AG08395 (cell line): ENCODE measurements around the gene GRIN2A.

Source experiments
- DNase-seq: peaks from one replicate; pipeline ENCODE4 v3.0.0; 2012; ENCODE audit warnings: mixed read lengths, low spot score

Gene GRIN2A

DNA sequence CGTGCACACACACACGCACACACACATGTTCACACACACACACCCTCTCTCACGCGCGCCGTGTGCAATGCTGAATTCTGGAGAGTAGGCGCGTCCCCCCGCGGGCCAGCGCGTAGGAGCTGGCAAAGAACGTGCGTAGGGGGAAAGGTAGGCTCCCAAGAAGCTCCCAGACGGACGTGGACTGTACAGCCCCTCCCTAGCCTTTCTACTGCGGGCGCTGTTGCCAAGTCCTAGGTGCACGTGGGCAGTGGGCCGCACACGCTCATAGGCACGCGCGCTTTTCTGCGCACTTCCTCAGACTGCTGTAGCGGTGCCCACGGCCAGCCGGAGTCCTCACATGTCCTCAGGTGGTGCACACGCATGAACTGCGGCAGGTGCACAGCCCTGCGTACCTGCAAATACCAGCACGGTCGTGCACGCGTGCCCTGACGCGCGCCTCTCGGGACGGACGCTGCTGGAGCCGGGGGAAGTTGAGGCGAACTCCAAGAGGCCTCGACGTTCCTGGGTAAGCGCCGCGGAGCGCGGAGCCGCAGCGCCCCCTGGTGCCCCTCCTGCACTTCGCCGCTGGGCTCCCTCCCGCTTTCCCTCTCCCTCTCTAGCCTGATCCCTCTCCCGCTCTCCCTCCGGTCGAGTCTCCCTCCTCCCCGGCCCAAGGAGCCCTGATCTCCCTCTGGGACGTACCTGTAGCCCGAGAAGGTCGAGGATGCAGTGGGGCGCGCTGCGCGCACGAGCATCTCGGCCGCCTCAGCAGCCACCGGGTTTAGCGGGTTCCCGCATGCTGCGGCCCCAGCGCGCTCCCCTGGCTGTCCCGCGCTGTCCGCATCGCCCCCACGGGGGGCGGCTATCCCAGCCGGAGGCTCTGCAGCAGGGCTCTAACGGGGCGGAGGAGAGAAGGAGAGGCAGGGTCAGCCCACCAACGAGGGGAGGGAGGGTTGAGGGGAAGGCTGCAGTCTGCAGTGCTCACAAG is 749 bp downstream of the GRIN2A start:
- peak; percentile 80 for DNase-seq

DNA sequence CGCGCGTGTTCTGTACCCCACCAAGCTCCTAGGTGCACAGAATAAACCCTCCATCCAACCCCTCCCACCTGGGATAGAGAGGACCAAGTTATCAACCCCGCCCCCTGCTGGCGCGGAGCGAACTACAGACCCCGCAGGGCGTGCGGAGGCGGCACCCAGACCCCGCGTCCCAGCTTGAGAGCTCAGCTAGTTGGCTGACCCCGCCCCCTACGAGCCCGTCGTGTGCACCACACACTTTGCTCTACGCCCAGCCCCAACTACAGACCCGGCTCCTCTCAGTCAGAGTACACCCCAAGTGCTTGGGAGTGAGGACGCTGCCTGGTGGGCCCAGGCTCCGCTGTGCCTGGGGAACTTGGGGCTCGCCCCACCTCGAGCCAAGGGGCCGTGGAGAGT is 1.5 kb downstream of the GRIN2A start:
- DNase-seq: no peak

DNA sequence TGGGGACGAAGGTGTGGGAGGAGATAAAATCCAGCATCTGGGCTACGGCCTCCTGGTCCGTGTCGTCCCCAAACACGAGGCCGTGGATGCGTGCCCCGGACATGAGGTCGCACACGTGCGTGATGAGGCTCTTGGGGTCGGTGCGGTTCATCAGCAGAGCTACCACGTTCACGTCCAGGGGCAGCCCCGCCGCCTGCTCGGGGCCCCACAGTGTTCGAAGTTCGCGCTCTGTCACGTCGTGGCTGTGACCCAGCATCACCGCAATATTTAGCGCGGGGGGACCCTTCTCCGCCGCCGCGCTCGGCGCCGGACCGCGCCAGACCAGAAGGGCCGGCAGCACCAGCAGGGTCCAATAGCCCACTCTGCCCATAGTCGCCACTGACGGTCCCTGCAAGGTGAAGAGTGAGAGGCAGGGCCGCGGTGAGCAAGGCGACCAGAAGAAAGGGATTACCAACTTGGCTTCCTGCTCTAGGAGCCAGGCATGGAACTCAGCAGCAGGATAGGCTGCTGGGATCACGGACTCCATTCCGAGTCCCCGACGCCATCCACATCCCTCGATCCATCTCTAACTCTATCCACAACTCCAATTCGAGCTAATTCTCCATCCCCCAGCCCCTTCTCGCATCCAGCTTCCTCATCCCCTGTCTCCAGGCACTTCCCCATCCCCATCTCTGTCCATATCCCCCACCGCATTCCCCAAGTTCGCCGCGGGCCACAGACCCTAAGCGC is 2.0 kb downstream of the GRIN2A start:
- no peak for DNase-seq

DNA sequence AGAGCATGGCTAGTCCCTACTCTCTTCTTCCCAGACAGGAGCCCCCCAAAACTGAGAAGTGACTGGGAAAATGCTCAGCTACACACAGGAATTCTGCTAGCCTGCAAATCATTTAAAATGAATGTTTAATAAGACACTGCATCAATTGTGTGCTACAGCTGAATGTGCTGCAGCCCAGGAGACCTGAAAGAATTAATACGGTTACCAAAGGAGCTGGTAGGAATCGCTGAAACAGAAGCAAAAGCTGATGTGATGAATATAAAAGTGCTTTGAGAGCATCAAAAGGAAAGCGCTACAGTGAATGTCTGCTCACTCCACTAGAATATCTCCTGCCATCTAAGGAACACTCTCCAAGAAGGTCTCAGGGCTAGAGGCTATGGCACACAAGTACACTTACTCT is 3.7 kb downstream of the GRIN2A start:
- no peak for DNase-seq

DNA sequence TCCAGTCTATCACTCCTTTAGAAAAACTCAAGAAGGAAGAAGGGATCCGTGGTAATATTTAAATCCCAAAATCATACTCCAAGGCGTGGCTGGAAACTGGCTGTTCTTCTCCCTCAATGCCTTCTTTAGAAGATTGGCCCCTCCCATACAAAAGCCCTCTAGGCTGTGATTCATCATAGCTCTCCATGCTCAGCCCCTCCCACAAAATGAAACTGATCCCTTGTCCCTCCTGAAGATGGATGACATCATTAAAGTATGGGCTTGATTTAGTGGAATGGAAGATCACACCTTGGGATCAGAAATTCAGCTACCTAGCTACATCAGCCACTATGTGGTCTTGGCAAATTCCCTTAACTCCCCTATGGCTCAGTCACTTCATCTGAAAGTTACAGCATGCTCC is 4.1 kb downstream of the GRIN2A start:
- no peak for DNase-seq

DNA sequence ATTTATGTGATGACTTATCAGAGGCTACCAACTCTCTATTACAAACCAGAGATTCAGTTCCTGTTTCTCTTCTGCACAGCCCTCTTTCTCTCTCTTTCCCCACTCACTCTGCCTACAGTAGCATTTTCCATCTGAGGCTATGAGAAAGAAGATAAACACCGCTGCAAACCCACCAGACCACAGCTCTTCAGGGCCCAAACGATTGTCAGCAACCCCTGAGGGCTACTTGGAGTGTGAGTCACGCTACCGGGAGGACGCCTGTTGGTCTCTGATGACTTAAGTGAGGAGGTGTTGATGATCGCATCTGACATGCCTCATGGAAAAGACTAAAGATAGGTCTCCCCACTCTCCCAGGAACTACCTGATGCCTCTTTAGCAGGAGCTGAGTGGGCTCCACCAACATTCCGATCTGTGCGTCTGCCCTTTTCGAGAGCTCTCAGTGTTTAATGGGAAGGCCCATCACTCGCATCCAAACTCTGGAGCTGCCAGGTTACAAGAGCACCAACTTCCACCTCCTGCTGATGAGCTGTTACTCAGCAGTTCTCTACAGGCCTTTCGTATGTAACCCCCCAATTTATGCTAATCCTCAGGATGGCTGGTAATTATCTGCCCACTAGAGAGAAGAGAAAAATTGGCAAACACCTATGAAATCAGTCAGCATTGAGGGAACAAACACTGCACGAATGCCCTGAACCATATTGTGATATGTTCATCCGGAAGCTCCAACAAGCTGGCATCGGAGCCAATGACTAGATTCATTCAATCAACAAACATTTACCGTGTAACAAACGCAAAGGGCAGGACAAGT is 9.2 kb downstream of the GRIN2A start:
- peak; percentile 36 for DNase-seq

DNA sequence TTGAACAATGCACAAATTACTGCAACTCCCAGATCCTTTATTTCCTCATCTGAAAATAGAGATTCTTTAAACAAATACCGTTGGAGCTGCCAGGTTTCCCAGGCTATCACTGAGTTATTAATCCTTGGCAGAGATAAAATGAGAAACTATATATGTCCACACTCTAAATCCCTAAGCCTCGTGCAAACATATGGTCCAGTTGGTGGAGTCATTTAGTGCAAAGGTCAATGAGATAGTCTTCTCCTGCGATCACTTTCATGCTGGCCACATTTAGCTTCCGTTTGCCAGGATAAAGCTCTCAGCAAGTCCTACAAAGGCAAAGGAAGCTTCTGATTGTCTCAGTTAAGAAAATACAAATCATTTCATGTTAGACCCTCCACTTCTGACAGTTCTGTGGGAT is 11.0 kb downstream of the GRIN2A start:
- no peak for DNase-seq

DNA sequence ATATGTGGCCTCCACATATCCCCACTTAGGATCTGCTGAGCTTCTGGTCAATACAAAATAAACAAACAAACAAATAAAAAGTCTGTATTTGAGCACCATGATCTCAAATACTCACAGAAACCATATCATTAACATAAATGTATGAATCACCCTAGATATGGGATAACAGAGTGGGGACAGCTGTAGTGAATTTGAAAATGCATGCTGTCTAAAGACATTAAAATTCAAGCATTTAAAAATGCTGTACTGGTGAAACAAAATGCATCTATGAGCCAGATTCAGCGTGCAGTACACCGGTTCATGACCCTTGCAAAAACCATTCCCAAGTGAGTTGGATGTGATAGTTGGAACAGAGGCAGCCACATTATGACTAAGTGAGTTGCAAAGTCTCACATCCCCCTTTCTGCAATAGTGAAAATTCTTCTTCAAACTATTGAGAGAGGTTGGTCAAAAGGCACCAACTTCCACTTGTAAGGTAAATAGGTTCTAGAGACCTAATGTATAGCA is 12.3 kb downstream of the GRIN2A start:
- no peak for DNase-seq

DNA sequence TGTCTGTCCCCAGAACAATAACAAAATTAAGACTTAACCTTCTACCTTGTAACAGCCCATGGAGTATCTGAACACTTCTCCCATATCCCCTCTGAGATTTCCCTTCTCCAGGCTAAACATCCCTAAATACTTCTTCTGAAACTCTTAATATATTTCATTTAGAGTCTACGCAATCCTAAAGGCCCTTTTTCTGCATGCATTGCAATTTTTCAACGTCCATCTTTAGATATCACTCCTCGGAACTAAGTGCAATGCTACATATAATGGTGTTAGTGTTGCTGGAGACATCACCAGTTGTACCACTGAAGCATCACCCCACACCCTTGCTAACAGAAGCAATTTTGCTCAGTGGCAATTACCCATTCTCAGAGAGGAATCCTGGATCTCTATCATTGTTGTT is 13.2 kb downstream of the GRIN2A start:
- no peak for DNase-seq

DNA sequence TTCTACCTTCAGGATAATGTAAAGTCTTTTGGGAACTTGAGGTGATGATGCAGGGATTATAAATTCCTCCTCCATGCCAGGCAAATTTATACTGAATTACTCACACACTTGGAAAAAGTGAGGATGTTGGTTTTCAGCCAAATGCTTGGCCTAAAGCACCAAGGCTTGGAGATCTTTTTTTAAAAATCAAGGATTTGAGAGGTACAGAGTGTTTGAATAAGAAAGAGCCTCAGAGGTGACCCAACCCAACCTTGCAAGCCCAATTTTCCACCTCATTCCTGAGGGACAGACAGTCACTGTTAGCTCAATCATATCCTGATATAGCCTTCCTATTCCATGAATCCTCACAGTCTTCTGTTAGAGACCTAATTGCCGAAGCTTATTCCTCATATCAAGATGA is 14.0 kb downstream of the GRIN2A start:
- peak; percentile 51 for DNase-seq

DNA sequence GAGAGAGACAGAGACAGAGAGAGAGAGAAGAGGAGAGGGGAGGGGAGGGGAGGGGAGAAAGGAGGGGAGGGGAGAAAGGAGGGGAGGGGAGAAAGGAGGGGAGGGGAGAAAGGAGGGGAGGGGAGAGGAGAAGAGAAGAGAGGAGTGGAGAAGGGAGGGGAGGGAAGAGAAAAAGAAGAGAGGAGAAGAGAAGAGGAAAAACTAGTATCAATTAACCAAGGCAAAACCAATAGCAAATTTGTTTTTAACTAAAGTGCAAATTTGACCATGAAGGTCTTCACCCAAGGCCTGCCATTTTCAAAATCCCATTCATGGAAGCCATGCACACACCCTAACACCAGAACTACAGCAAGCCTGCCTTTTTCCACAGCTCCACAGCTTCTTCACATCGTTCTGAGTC is 16.6 kb downstream of the GRIN2A start:
- DNase-seq: no peak

DNA sequence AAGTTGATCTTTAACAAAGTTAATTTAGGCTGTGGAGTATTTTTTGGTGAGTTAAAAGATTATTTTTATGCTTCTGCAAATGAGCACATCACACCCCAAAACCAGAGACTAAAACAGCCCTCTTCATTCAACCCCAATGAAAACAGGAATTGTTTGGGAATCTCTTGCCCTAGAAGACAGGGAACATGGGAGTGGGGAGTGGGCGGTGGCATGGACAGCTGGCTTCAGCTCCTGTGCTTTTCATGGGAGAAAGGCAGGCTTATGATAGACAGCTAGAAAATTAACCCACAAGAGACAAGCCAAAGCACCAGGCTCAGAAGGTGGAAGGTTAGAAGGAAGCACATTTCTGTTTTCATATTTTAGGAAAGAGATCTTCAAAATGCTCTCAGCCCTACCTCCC is 19.2 kb downstream of the GRIN2A start:
- DNase-seq: no peak

DNA sequence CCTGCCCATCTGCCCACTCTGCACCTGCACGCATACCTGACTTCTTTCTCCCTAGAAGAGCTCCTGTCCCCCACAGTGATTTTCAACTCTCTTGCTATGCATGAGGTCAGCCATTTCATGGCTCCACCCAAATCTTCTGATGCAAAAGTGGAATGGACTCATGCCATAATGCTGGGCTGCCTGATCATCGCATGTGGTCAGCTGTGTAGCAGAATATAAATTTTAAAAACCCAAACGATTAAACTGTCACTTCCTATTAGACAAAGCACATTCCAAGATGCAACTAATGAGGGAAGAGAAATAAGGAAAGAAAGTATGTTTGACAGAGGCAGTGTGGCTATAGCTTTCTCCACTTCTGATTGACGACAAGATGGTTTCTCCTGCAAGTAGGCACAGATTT is 26.1 kb downstream of the GRIN2A start:
- DNase-seq: peak; percentile 56

DNA sequence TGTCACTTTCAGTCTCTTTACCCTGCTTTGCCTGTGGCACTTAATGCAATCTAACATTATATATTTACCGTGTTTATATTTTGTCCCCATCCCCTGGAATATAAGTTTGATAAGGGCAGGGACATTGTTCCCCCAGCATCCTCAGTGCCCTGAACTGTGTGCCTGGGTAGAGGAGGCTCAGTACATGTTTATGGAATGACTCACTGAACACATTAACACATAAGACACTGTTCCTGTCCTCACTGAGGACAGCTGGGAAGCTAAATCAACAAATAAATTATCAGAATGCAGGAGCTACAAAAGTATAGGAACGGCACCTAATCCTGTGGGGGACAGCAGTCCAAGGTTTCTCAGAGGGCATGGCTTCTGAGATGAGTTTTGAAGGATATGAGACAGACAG is 27.8 kb downstream of the GRIN2A start:
- no peak for DNase-seq

DNA sequence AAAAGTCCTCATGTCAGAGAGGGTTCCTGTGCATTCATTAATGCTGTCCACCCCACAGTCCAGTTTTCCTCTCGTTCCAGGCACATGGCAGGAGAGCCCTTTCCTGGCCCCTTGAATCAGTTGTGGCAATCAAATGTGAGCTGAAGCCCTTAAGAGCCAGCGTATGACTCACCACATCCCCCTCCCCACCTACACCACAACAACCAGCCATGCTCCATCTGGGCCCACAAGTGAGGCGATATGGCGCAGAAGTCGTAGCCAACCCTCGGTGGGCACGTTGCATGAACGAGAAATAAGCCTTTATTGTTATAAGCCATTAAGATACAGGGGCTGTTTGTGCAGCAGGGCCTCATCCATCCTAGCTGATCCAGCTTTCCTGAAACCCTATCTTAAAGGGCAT is 28.2 kb downstream of the GRIN2A start:
- no peak for DNase-seq

DNA sequence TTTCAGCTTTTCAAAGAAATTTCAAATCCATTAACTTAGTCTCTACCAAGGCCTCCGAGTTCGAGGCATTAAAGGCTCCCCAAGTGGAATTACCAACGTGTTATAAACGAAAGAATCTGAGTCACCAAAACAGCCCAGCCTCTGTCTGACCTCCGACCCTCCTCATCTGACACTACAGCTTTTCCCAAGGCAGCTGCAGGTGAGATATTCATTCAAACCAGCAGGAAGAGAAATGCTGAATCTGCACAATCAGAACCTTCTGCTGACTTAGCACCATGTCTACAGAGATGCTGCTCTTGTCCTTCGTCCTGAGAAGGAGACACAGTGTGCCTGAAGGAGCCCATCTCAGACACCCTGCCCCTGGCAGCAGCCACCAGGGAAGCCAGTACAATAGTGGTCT is 30.5 kb downstream of the GRIN2A start:
- no peak for DNase-seq

DNA sequence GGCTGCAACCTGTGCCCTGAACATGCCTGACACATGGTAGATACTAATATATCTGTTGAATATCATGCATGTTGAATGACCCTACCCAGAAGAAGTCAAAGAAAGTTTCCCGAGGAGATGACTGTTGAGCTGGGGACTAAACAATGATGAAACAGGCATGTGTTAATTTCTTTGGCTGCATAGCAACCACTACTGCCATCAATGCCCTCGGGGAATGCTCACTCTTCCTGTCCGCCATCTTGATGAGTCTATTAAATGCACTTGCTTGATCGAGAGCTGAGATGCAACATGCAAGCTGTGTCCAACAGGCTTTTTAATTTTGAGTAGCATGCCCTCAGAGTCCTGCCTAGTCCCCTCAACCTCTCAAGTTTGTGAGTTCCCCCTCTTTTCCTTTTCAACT is 31.3 kb downstream of the GRIN2A start:
- no peak for DNase-seq

DNA sequence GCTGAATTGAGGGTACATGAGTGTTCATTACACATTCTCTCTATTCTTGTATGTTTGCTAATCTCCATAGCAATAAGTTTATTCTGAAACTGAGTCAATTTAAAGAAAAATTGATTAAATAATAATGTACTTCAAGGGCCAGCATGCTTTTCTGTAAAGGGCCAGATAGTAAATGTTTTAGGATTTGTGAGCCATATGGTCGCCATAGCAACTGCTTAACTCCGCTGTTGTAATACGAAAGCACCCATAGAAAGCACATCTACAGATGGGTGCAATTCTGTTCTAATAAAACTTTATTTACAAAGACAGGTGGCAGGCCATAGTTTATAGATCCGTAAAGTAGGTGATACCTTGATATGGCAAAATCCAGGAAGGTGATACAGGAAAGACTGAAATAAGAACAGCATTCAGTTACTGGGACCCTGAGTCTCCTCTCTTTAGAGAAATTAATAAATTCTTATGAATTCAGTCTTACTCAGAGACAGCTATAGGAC is 36.6 kb downstream of the GRIN2A start:
- no peak for DNase-seq

DNA sequence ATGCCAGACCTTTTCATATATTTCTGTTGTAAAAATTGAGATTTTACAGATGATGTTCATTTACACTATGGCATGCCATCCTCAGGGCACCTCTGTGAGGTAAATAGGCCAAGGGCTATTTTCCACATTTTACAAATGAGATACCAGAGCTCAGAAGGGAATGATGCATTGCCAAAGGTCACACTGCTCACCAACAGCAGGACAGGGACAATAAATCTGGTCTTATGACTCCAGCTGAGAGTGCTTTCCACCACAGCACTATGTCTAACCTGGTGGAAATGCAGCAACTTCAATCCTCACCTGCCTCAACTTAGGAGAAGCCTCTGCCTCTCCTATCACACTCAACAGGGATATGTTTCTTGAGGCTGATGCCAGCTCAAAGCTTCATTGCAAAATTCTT is 40.6 kb downstream of the GRIN2A start:
- DNase-seq: no peak

DNA sequence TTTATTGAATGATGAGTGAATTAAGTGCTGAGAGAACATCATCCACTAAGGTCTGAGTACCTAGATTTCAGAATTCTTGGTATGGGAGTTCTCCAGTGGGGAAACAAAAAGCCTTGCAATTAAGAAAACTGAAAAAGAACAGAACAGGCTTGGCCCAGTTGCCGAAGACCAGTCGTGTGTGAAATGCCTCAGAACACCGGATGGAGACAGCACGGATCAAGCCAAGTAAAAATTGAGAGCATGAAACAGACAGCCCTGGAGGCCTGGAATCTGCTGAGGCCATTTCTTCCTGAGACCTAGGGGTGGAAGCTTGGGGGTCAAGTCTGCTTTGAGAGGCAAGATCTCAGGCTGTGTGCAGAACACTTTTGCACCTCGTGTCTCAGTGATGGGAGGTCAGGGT is 43.3 kb downstream of the GRIN2A start:
- DNase-seq: no peak

DNA sequence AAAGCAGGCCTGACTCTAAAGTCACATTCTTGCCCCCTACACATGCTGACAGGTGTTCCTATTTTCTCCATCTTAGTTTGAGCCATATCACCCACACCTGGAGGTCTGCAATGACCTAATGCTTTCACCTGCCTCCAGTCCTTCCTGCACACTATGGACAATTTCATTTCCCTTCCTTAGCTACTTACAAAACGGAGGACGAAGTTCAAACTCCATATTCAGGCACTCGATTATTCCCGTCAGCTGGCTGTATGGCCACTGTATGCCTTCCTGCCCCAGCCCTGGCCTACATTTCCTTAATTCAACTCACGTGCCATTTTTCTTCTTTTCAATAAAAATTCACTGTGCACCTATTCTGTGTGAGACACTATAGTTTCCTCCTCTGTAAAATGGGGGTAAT is 44.9 kb downstream of the GRIN2A start:
- no peak for DNase-seq

DNA sequence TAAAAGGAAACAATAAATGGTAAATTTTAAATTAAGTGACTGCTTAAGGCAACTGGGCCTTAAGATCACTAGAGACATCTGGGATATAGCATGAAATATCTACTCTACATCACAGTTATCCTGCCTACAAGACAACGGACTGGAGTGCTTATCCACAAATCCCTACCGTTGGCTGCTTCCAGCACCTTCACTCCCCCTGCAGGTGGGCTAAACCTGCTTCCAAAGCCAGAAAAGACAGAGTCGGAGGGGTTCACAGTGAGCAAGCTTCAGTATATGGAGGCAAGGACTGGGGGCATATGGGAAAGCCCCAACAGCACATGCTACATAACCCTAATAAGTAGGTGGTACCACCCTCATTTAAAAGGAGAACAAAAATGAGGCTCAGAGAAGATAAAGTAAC is 45.3 kb downstream of the GRIN2A start:
- DNase-seq: no peak
